ENCODE results near the gene POGZ.
"Not testable (repeated sequence)": the region's sequence is repeated elsewhere in the genome, so short reads cannot be mapped to it uniquely, and the experiment has no call there.

Gene POGZ

GRCh38 chr1:151444783-151445177 is 14.5 kb downstream of the POGZ start:
- TF ChIP-seq EZH2 (optimal IDR thresholded peaks at IDR 0.05; ENCODE audit: low read depth, low read length) (no peak), EZH2phosphoT487 (IDR thresholded peaks at IDR 0.05; ENCODE audit: low read length) (no peak), CTCF (IDR thresholded peaks at IDR 0.05; ENCODE audit: low read length) (no peak)
- DNase-seq: no peak
- no peaks in the 10 kb centered on the region for H3K9me2 ChIP-seq (replicated peaks; ENCODE audit: insufficient read depth, low read length)
- no peak overlapping the region for H2AFZ ChIP-seq (ENCODE audit: low read length)
- H3K9me3 ChIP-seq (replicated peaks; ENCODE audit: insufficient read depth, low read length): no peaks in the 10 kb centered on the region
- no peak overlapping the region for H3K4me2 ChIP-seq (ENCODE audit: low read depth, low read length)
- no peaks in the 10 kb centered on the region for H3K27me3 ChIP-seq (replicated peaks; ENCODE audit: insufficient read depth, low read length)
- H3K4me1 ChIP-seq (ENCODE audit: low read length): peaks cover 17% of the 10 kb centered on the region
- peaks cover 16% of the 10 kb centered on the region; the same call in 1 of the 2 replicates for H4K20me1 ChIP-seq (ENCODE audit: insufficient read depth, low read length)
- H3K27ac ChIP-seq (ENCODE audit: low read length): no peak overlapping the region
- H3K4me3 ChIP-seq (ENCODE audit: low read length): no peak overlapping the region
- no peak overlapping the region; the same call in 1 of the 2 replicates for H3K9ac ChIP-seq (ENCODE audit: low read length)
- H3K36me3 ChIP-seq (replicated peaks; ENCODE audit: insufficient read depth, low read length): peaks cover 8% of the 10 kb centered on the region; the same call in 1 of the 2 replicates
- peaks cover 97% of the 10 kb centered on the region for H3K79me2 ChIP-seq (ENCODE audit: low read length)
- peaks cover 8% of the 10 kb centered on the region; the same call in 1 of the 2 replicates for H3F3A ChIP-seq (ENCODE audit: insufficient read depth, low read length)

GRCh38 chr1:151443846-151444782 is 15.2 kb downstream of the POGZ start:
- H3K4me1 ChIP-seq (ENCODE audit: low read length): peaks cover 17% of the 10 kb centered on the region
- no peaks in the 10 kb centered on the region for H3K9me3 ChIP-seq (replicated peaks; ENCODE audit: insufficient read depth, low read length)
- H3K36me3 ChIP-seq (replicated peaks; ENCODE audit: insufficient read depth, low read length): peaks cover 8% of the 10 kb centered on the region; the same call in 1 of the 2 replicates
- no peak overlapping the region for H3K4me3 ChIP-seq (ENCODE audit: low read length)
- peaks cover 19% of the 10 kb centered on the region; the same call in 1 of the 2 replicates for H4K20me1 ChIP-seq (ENCODE audit: insufficient read depth, low read length)
- peak; percentile 91 for DNase-seq
- TF ChIP-seq CTCF (IDR thresholded peaks at IDR 0.05; ENCODE audit: low read length) (peak; percentile 96), EZH2 (optimal IDR thresholded peaks at IDR 0.05; ENCODE audit: low read depth, low read length) (no peak)
- H2AFZ ChIP-seq (ENCODE audit: low read length): no peak overlapping the region
- H3K27me3 ChIP-seq (replicated peaks; ENCODE audit: insufficient read depth, low read length): no peaks in the 10 kb centered on the region
- H3K27ac ChIP-seq (ENCODE audit: low read length): no peak overlapping the region
- peaks cover 97% of the 10 kb centered on the region for H3K79me2 ChIP-seq (ENCODE audit: low read length)
- H3K9ac ChIP-seq (ENCODE audit: low read length): no peak overlapping the region; the same call in 1 of the 2 replicates
- peaks cover 8% of the 10 kb centered on the region; the same call in 1 of the 2 replicates for H3F3A ChIP-seq (ENCODE audit: insufficient read depth, low read length)
- H3K9me2 ChIP-seq (replicated peaks; ENCODE audit: insufficient read depth, low read length): no peaks in the 10 kb centered on the region
- H3K4me2 ChIP-seq (ENCODE audit: low read depth, low read length): peak overlapping the region; percentile 2; the same call in 1 of the 2 replicates

- peaks cover 15% of the 10 kb centered on the region; the same call in 1 of the 2 replicates for H4K20me1 ChIP-seq (ENCODE audit: insufficient read depth, low read length)
- H3K4me2 ChIP-seq (ENCODE audit: low read depth, low read length); H3K9ac ChIP-seq (ENCODE audit: low read length); H3K27me3 ChIP-seq (replicated peaks; ENCODE audit: insufficient read depth, low read length); H3K9me2 ChIP-seq (replicated peaks; ENCODE audit: insufficient read depth, low read length); H2AFZ ChIP-seq (ENCODE audit: low read length); H3K9me3 ChIP-seq (replicated peaks; ENCODE audit: insufficient read depth, low read length); DNase-seq; H3K27ac ChIP-seq (ENCODE audit: low read length); H3K4me3 ChIP-seq (ENCODE audit: low read length); H3K4me1 ChIP-seq (ENCODE audit: low read length); H3F3A ChIP-seq (ENCODE audit: insufficient read depth, low read length); H3K36me3 ChIP-seq (replicated peaks; ENCODE audit: insufficient read depth, low read length): not testable (repeated sequence)
- H3K79me2 ChIP-seq (ENCODE audit: low read length): peaks cover 95% of the 10 kb centered on the region
These were observed 21.9 kb downstream of the POGZ start for GRCh38 chr1:151437396-151437795.
